Activated T-helper 9 cell treated with anti-CD3 and anti-CD28 coated beads, Interleukin-2, amount 50 U/mL, for 16 hours (primary cell): ENCODE measurements around the gene FAM24A.
"Not testable (repeated sequence)": the region's sequence is repeated elsewhere in the genome, so short reads cannot be mapped to it uniquely, and the experiment has no call there.

ENCODE experiments used
- DNase-seq: peaks from one replicate; pipeline ENCODE4 v3.0.0-alpha.2; 2020; ENCODE audit warnings: low read depth

Gene FAM24A

GRCh38 chr10:122910310-122910709, at the start of gene FAM24A:
Gene FAM24A (plus strand): TSS chr10:122910610. CDS start chr10:122911635, 1,025 bp downstream.
- DNase-seq = no peak

- DNase-seq = no peak
Observed at GRCh38 chr10:122861711-122862161, 48.7 kb upstream of the FAM24A start.

- DNase-seq = no peak
Observed at GRCh38 chr10:122863216-122864193, 46.9 kb upstream of the FAM24A start.

GRCh38 chr10:122864194-122864592, 46.2 kb upstream of the FAM24A start:
- no peak for DNase-seq

GRCh38 chr10:122864901-122865300, 45.5 kb upstream of the FAM24A start:
- no peak for DNase-seq

GRCh38 chr10:122866757-122867482, 43.5 kb upstream of the FAM24A start:
- DNase-seq = not testable (repeated sequence)

GRCh38 chr10:122868768-122869167, 41.6 kb upstream of the FAM24A start:
- not testable (repeated sequence) for DNase-seq

GRCh38 chr10:122871947-122872346, 38.5 kb upstream of the FAM24A start:
- not testable (repeated sequence) for DNase-seq

- DNase-seq = no peak
Observed at GRCh38 chr10:122875843-122876466, 34.5 kb upstream of the FAM24A start.

GRCh38 chr10:122876467-122876855, 33.9 kb upstream of the FAM24A start:
- DNase-seq = no peak

- no peak for DNase-seq
Observed at GRCh38 chr10:122877264-122877663, 33.1 kb upstream of the FAM24A start.

- no peak for DNase-seq
Observed at GRCh38 chr10:122878799-122879338, 31.5 kb upstream of the FAM24A start.

- DNase-seq = peak; percentile 90
Observed at GRCh38 chr10:122879339-122880273, 30.8 kb upstream of the FAM24A start, which contains the start of gene FAM24B. Gene FAM24B (minus strand): TSS chr10:122879581. CDS start chr10:122850515, 29,066 bp downstream.

- no peak for DNase-seq
Observed at GRCh38 chr10:122882766-122883165, 27.6 kb upstream of the FAM24A start.

GRCh38 chr10:122884166-122884565, 26.2 kb upstream of the FAM24A start:
- DNase-seq = no peak

GRCh38 chr10:122894261-122894944, 16.0 kb upstream of the FAM24A start:
- no peak for DNase-seq

GRCh38 chr10:122903861-122904260, 6.5 kb upstream of the FAM24A start:
- DNase-seq = not testable (repeated sequence)

GRCh38 chr10:122911889-122912484, 1.6 kb downstream of the FAM24A start:
- DNase-seq = peak; percentile 9

GRCh38 chr10:122915700-122916099, 5.3 kb downstream of the FAM24A start:
- DNase-seq = no peak

- no peak for DNase-seq
Observed at GRCh38 chr10:122930140-122930539, 19.7 kb downstream of the FAM24A start.
